DND-41 (cell line): Measurements from ENCODE around the gene CKAP5.
"Not testable (repeated sequence)": the region's sequence is repeated elsewhere in the genome, so short reads cannot be mapped to it uniquely, and the experiment has no call there.

Experiments
- ATAC-seq: fragments of 200-7000 bp; cut with Tn5 transposase; 3 replicates; pipeline ENCODE4 v1.9.1; 2021; ENCODE audit warnings: low read depth; ENCODE audit not compliant: insufficient read depth
- DNase-seq: peaks from one replicate; pipeline ENCODE4 v3.0.0-alpha.2; 2020
- H2AFZ ChIP-seq: 2 replicates; pipeline ENCODE4 v1.6.0; 2012; ENCODE audit warnings: low read depth, low read length
- H3K27ac ChIP-seq: 2 replicates; pipeline ENCODE4 v1.5.1; 2012; ENCODE audit warnings: low read length, inconsistent platforms
- H3K27me3 ChIP-seq: fragments of 200-600 bp; sonication (generic); 2 replicates; pipeline ENCODE4 v1.6.0; 2012; ENCODE audit warnings: low read length, mild to moderate bottlenecking, inconsistent platforms; ENCODE audit not compliant: insufficient read depth, poor library complexity
- H3K36me3 ChIP-seq: 2 replicates; pipeline ENCODE4 v1.5.1; 2012; ENCODE audit warnings: low read length, inconsistent platforms; ENCODE audit not compliant: insufficient read depth
- H3K4me1 ChIP-seq: 2 replicates; pipeline ENCODE4 v1.5.1; 2012; ENCODE audit warnings: mild to moderate bottlenecking, low read length; ENCODE audit not compliant: insufficient read depth
- H3K4me2 ChIP-seq: 2 replicates; pipeline ENCODE4 v1.6.0; 2012; ENCODE audit warnings: mild to moderate bottlenecking, moderate library complexity, low read length, inconsistent platforms; ENCODE audit not compliant: insufficient read depth
- H3K4me3 ChIP-seq, 2 experiments: fragments of 200-600 bp in 1 of 2; shearing (Covaris generic) in 1 of 2; 2 replicates each; pipeline ENCODE4 v1.5.1; 2012 to 2016; ENCODE audit warnings: inconsistent platforms in 2 of 2, low read length in 2 of 2, mild to moderate bottlenecking in 2 of 2, low read depth in 1 of 2, moderate library complexity in 1 of 2
- H3K79me2 ChIP-seq: 2 replicates; pipeline ENCODE4 v1.6.0; 2012; ENCODE audit warnings: low read length, inconsistent platforms; ENCODE audit not compliant: insufficient read depth
- H3K9ac ChIP-seq: 2 replicates; pipeline ENCODE4 v1.6.0; 2012; ENCODE audit warnings: low read depth, mild to moderate bottlenecking, inconsistent platforms, low read length, moderate library complexity
- H3K9me3 ChIP-seq: 2 replicates; pipeline ENCODE4 v1.5.1; 2012; ENCODE audit warnings: low read length, moderate library complexity, mild to moderate bottlenecking, inconsistent platforms; ENCODE audit not compliant: insufficient read depth, severe bottlenecking
- H4K20me1 ChIP-seq: 2 replicates; pipeline ENCODE4 v1.6.0; 2012; ENCODE audit warnings: low read length; ENCODE audit not compliant: insufficient read depth
- CTCF ChIP-seq: IDR thresholded peaks from 2 replicates; pipeline ENCODE4 v1.5.1; 2012; ENCODE audit warnings: borderline replicate concordance, low read length, moderate library complexity, mild to moderate bottlenecking; ENCODE audit not compliant: poor library complexity, severe bottlenecking; ENCODE audit errors: extremely low read depth
- EZH2 ChIP-seq: IDR thresholded peaks from 3 replicates; pipeline ENCODE4 v1.6.1; 2012; ENCODE audit warnings: borderline replicate concordance, low read depth, mild to moderate bottlenecking, moderate library complexity, low read length, inconsistent platforms; ENCODE audit not compliant: severe bottlenecking

The CKAP5 gene

GRCh38 chr11:46712874-46713576 lies 133.1 kb downstream of the CKAP5 start:
- H3K4me3 ChIP-seq: no peak overlapping the region
- H2AFZ ChIP-seq: no peak overlapping the region
- no peak overlapping the region for H3K9ac ChIP-seq
- H3K36me3 ChIP-seq: no peaks in the 10 kb centered on the region
- no peaks in the 10 kb centered on the region for H3K9me3 ChIP-seq
- ATAC-seq (no peak), DNase-seq (no peak)
- no peaks in the 10 kb centered on the region for H3K79me2 ChIP-seq
- no peak for TF ChIP-seq CTCF
- no peak for TF ChIP-seq EZH2
- 0 out of 2 replicates have a peak, but pooled peaks cover under 1% of the 10 kb centered on the region for H3K4me1 ChIP-seq
- H4K20me1 ChIP-seq: no peaks in the 10 kb centered on the region
- H3K4me2 ChIP-seq: no peak overlapping the region
- H3K27me3 ChIP-seq: no peaks in the 10 kb centered on the region
- no peak overlapping the region for H3K27ac ChIP-seq

GRCh38 chr11:46711303-46711702 lies 134.8 kb downstream of the CKAP5 start:
- Histone ChIP-seq H3K79me2 (no peaks in the 10 kb centered on the region), H3K27ac (no peak overlapping the region), H4K20me1 (no peaks in the 10 kb centered on the region; the same call in 1 of the 2 replicates), H3K9ac (no peak overlapping the region), H2AFZ (no peak overlapping the region), H3K27me3 (no peaks in the 10 kb centered on the region), H3K4me3 (no peak overlapping the region), H3K4me2 (no peak overlapping the region), H3K36me3 (peaks cover 13% of the 10 kb centered on the region), H3K4me1 (no peaks in the 10 kb centered on the region), H3K9me3 (no peaks in the 10 kb centered on the region)
- ATAC-seq (no peak), DNase-seq (no peak)
- TF ChIP-seq CTCF (no peak), EZH2 (no peak)

- H3K27ac ChIP-seq: no peak overlapping the region
- peaks cover 17% of the 10 kb centered on the region for H3K36me3 ChIP-seq
- TF ChIP-seq CTCF: no peak
- TF ChIP-seq EZH2: no peak
- H3K4me1 ChIP-seq: no peaks in the 10 kb centered on the region
- DNase-seq (no peak), ATAC-seq (no peak)
- H3K27me3 ChIP-seq: no peaks in the 10 kb centered on the region
- no peak overlapping the region for H3K4me2 ChIP-seq
- H3K4me3 ChIP-seq: no peak overlapping the region
- H3K79me2 ChIP-seq: no peaks in the 10 kb centered on the region
- no peaks in the 10 kb centered on the region for H3K9me3 ChIP-seq
- H3K9ac ChIP-seq: no peak overlapping the region
- H2AFZ ChIP-seq: no peak overlapping the region
- H4K20me1 ChIP-seq: peaks cover 1% of the 10 kb centered on the region; the same call in 1 of the 2 replicates
Observed at GRCh38 chr11:46710821-46711269, 135.2 kb downstream of the CKAP5 start.

DNA sequence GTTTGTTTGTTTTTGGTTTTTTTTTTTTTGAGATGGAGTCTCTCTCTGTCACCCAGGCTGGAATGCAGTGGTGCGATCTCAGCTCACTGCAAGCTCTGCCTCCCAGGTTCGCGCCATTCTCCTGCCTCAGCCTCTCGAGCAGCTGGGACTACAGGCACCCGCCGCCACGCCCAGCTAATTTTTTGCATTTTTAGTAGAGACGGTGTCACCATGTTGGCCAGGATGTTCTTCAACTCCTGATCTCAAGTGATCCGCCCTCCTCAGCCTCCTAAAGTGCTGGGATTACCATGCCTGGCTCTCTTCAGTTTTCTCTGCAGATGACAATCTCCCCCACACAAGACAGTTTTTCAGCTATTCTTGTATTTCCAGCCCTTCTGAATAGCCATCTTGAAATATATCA lies 136.7 kb downstream of the CKAP5 start:
- H3K4me1 ChIP-seq, H3K4me3 ChIP-seq, DNase-seq, H3K27ac ChIP-seq, H3K9ac ChIP-seq, H3K27me3 ChIP-seq, H2AFZ ChIP-seq, H3K9me3 ChIP-seq, H3K79me2 ChIP-seq, H3K4me2 ChIP-seq, ATAC-seq: not testable (repeated sequence)
- Histone ChIP-seq H3K36me3 (peaks cover 32% of the 10 kb centered on the region), H4K20me1 (peaks cover 11% of the 10 kb centered on the region; the same call in 1 of the 2 replicates)
